GM12891 (cell line): ENCODE data around the gene PGLYRP2.

Source experiments
- POLR2A ChIP-seq: IDR thresholded peaks from 2 replicates; pipeline ENCODE4 v1.6.1; 2011; ENCODE audit warnings: low read depth, low read length, control low read depth
- POLR2AphosphoS5 ChIP-seq: IDR thresholded peaks from 2 replicates; pipeline ENCODE4 v1.6.1; 2011; ENCODE audit warnings: low read depth, low read length, control low read depth
- POU2F2 ChIP-seq: IDR thresholded peaks from 2 replicates; pipeline ENCODE4 v1.6.1; 2011; ENCODE audit warnings: low read depth, mild to moderate bottlenecking, control low read depth, low read length, moderate library complexity
- TAF1 ChIP-seq: IDR thresholded peaks from 2 replicates; pipeline ENCODE4 v1.6.1; 2011; ENCODE audit warnings: low read depth, low read length, control low read depth

- no peak for TF ChIP-seq POLR2AphosphoS5
- TF ChIP-seq POLR2A, result no peak
- TF ChIP-seq TAF1, result no peak
- TF ChIP-seq POU2F2, result no peak
Measured at GRCh38 chr19:15455996-15456395, 23.3 kb downstream of the PGLYRP2 start.
